Measurements from ENCODE around the gene ATP6V0B.

ATP6V0B gene

DNA sequence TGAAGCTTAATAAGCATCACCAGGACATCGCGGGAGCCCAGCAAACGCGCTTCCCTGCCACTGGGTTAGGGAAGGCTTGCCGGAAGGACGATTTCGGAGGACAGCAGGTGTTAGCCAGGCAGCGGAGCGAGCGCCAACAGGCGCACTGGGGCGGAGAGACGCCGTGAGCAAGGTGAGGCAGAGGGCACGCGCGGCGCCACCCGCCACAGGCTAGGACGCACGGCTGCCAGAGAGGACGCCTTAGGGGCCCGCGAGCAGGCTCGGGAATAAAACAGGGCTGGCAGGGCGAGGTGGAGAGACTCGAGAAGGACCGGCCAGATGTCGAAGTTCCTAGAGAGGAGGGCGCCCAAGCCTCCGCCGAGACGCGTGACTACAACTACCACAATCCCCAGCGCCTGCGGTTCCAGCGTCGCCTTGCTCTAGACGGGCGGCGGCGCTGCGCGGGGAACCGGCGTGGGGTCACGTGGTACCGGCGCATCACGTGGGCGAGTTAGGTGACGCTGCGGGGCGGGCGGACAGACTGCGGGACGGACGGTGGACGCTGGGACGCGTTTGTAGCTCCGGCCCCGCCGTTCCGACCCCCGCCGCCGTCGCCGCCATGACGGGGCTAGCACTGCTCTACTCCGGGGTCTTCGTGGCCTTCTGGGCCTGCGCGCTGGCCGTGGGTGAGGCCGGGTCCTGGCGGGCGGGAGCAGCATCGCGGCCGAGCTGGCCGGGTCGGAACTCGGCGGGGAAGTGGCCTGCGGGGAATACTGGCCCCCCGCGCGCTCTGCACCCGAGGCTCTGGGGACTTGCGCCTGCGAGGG, at the start of gene ATP6V0B:
TSS of gene ATP6V0B (plus strand) at position 518 of the 806 bp plus-strand sequence. CDS start at position 599, 81 bp downstream.
- H3K4me3 ChIP-seq (ENCODE audit: low read length), result peak within 1 kb of the TSS; percentile 88
- H3K9me3 ChIP-seq (ENCODE audit: control insufficient read depth, low read length), result no peaks in the 10 kb centered on the region
- no peaks in the 10 kb centered on the region for H3K27me3 ChIP-seq (ENCODE audit: control insufficient read depth, insufficient read depth, low read length)
- peaks cover 6% of the 10 kb centered on the region for H3K36me3 ChIP-seq (ENCODE audit: control insufficient read depth, insufficient read depth, low read length)
- H3K9ac ChIP-seq (ENCODE audit: low read length), result peak within 1 kb of the TSS; percentile 90
- H3K4me1 ChIP-seq (ENCODE audit: control insufficient read depth, insufficient read depth, low read length), result peaks cover 40% of the 10 kb centered on the region

DNA sequence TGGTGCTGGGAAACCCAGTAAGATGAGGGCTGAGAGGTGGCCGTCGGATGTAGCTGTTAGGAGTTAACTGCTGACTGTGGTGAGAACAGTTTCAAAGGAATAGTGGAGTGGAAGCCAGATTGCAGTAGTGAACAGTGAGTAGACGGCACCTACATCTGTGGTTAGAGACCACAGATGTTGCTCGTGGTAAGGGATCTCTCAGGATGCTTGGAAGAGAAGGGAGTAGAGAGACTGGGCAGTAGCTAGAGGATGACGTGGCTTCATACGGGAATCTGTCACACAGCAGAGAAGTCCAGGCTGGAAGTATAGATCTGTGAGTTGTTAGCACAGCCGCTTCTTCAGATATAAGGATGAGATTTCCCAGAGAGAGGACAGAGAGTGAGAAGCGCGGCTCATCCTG, 48.9 kb upstream of the ATP6V0B start:
- Histone ChIP-seq H3K9me3 (ENCODE audit: control insufficient read depth, low read length) (no peaks in the 10 kb centered on the region), H3K4me3 (ENCODE audit: low read length) (no peak overlapping the region), H3K9ac (ENCODE audit: low read length) (no peak overlapping the region), H3K36me3 (ENCODE audit: control insufficient read depth, insufficient read depth, low read length) (no peaks in the 10 kb centered on the region), H3K27me3 (ENCODE audit: control insufficient read depth, insufficient read depth, low read length) (no peaks in the 10 kb centered on the region), H3K4me1 (ENCODE audit: control insufficient read depth, insufficient read depth, low read length) (no peaks in the 10 kb centered on the region)

DNA sequence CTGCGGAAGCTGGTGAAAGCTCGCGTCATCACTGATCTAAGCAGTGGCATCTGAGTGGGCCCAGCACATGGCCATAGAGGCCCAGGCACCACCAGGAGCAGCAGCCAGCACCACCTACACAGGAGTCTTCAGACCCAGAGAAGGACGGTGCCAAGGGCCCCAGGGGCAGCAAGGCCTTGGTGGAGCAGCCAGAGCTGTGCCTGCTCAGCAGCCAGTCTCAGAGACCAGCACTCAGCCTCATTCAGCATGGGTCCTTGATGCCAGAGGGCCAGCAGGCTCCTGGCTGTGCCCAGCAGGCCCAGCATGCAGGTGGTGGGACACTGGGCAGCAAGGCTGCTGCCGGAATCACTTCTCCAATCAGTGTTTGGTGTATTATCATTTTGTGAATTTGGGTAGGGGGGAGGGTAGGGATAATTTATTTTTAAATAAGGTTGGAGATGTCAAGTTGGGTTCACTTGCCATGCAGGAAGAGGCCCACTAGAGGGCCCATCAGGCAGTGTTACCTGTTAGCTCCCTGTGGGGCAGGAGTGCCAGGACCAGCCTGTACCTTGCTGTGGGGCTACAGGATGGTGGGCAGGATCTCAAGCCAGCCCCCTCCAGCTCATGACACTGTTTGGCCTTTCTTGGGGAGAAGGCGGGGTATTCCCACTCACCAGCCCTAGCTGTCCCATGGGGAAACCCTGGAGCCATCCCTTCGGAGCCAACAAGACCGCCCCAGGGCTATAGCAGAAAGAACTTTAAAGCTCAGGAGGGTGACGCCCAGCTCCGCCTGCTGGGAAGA, 44.4 kb upstream of the ATP6V0B start:
- peaks cover 28% of the 10 kb centered on the region for H3K27me3 ChIP-seq (ENCODE audit: control insufficient read depth, insufficient read depth, low read length)
- H3K36me3 ChIP-seq (ENCODE audit: control insufficient read depth, insufficient read depth, low read length), result no peaks in the 10 kb centered on the region
- peaks cover 20% of the 10 kb centered on the region for H3K4me1 ChIP-seq (ENCODE audit: control insufficient read depth, insufficient read depth, low read length)
- H3K4me3 ChIP-seq (ENCODE audit: low read length), result no peak overlapping the region
- H3K9ac ChIP-seq (ENCODE audit: low read length), result no peak overlapping the region
- H3K9me3 ChIP-seq (ENCODE audit: control insufficient read depth, low read length), result no peaks in the 10 kb centered on the region

DNA sequence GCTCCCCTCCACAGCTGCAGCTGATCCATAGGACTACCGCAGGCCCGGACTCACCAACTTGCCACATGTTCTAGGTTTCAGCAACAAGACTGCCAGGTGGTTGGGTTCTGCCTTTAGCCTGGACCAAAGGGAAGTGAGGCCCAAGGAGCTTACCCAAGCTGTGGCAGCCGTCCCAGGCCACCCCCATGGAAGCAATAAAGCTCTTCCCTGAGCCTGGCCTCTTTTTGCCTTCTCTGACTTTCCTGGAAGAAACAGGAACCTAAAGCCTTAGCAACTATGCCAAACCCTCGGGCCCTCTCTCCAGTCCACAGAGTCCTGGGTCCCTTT, 43.8 kb upstream of the ATP6V0B start:
- no peak overlapping the region for H3K9ac ChIP-seq (ENCODE audit: low read length)
- H3K36me3 ChIP-seq (ENCODE audit: control insufficient read depth, insufficient read depth, low read length), result no peaks in the 10 kb centered on the region
- H3K27me3 ChIP-seq (ENCODE audit: control insufficient read depth, insufficient read depth, low read length), result peaks cover 33% of the 10 kb centered on the region
- peaks cover 25% of the 10 kb centered on the region for H3K4me1 ChIP-seq (ENCODE audit: control insufficient read depth, insufficient read depth, low read length)
- H3K4me3 ChIP-seq (ENCODE audit: low read length), result no peak overlapping the region
- no peaks in the 10 kb centered on the region for H3K9me3 ChIP-seq (ENCODE audit: control insufficient read depth, low read length)

DNA sequence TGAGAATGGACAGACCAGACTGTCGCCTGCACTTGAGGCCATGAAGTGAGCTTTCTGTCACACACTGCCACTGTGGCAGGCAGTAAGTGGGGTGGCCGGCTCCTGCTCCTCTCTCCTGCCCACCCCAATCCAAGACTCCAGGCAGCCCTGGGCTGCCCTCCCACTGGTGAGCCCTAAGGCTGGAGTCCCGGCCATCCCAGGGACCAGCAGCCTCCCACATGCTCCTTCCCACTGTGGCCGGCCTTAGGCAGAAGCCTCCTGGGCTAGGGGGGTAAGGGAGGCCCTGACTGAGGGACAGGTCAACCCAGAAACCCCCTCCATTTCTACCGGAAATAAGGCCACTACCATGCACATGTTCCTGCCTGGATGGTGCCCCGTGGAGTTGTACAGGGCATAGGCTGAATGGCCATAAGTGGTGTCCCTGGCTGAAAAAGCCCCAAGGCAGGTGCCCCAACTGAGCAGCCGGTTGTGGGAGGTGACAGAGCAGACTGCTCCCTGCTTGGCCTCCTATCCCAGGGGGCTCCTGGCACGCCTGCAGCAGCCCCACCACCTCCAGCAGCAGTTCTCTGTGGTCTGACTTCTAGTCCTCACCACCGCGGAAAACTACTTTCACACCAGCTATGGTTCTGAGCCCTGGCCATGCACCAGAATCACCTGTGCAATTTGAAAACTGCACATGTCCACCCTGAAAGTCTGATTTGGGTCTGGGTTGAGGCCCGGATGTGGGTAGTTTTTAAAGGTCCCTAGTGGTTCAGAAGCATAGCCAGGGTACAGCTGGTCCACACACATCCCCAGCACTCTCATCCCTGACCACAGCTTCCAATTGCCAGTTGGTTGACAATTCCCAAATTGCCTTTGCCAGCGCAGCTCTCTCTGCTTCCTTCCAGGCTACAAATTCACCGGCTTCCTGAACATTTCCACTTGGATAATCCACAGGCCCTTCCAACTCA, 42.8 kb upstream of the ATP6V0B start:
- Histone ChIP-seq H3K27me3 (ENCODE audit: control insufficient read depth, insufficient read depth, low read length) (peaks cover 34% of the 10 kb centered on the region), H3K4me1 (ENCODE audit: control insufficient read depth, insufficient read depth, low read length) (peaks cover 32% of the 10 kb centered on the region), H3K36me3 (ENCODE audit: control insufficient read depth, insufficient read depth, low read length) (no peaks in the 10 kb centered on the region)

DNA sequence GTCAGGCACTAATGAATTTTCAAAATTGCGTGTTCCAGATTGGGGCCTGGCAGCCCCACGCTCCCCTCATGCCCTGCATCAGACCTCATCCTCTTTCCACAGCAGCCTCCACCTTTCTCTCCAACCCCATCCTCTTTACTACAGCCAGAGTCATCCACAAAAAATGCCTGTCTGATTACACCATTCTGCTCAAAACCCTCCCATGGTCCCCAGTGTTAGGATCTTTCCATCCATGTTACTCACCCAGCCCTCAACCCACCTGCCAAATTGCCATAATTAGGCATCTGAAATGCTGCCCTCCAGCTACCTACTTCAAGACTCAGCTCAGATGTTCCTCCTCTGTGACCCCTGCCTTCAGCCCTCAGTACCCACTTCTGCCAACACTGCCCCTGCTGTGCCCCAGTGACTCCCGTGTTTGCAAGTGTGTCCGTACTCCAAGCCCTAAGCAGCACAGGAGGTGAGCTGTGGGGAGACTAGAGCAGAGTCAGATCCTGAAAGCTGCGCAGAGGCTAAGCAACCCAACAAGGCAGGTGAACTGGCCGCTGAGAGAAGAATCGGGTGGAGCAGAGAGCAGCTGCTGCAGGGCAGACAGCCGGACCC, 41.9 kb upstream of the ATP6V0B start:
- H3K36me3 ChIP-seq (ENCODE audit: control insufficient read depth, insufficient read depth, low read length), result no peaks in the 10 kb centered on the region
- H3K4me1 ChIP-seq (ENCODE audit: control insufficient read depth, insufficient read depth, low read length), result peaks cover 33% of the 10 kb centered on the region
- no peak overlapping the region for H3K4me3 ChIP-seq (ENCODE audit: low read length)
- H3K27me3 ChIP-seq (ENCODE audit: control insufficient read depth, insufficient read depth, low read length), result peaks cover 34% of the 10 kb centered on the region
- H3K9me3 ChIP-seq (ENCODE audit: control insufficient read depth, low read length), result no peaks in the 10 kb centered on the region
- peak overlapping the region; percentile 57 for H3K9ac ChIP-seq (ENCODE audit: low read length)

More for the DNA sequence above, 42.8 kb upstream of the ATP6V0B start:
- Histone ChIP-seq H3K9ac (ENCODE audit: low read length) (no peak overlapping the region), H3K9me3 (ENCODE audit: control insufficient read depth, low read length) (no peaks in the 10 kb centered on the region), H3K4me3 (ENCODE audit: low read length) (no peak overlapping the region)

DNA sequence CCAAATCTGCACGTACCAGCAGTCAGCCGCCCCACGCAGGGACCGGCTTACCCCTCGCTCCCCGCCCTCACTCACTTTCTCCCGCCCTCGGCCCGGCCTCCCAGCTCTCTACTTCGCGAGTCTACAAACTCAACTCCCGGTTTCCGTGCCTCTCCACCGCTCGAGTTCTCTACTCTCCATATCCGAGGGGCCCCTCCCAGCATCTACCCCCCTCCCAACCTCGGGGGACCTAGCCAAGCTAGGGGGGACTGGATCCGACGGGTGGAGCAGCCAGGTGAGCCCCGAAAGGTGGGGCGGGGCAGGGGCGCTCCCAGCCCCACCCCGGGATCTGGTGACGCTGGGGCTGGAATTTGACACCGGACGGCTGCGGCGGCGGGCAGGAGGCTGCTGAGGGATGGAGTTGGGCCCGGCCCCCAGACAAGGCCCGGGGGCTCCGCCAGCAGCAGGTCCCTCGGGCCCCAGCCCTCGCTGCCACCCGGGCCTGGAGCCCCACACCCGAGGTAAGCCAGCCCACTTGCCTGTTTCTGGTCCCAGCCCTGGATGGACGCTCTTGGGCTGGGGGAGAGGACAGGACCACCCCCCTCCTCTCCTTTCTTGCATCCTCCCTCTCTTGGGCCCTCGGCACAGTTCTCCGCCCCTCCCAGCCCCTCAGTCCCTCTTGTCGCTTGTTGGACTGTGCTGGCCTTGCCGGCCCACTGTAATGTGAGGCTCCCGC, 41.2 kb upstream of the ATP6V0B start, which contains the start of gene ARTN:
TSS of gene ARTN (plus strand) at position 416 of the 715 bp plus-strand sequence. CDS start 1,856 bp downstream, outside the sequence.
- no peaks in the 10 kb centered on the region for H3K36me3 ChIP-seq (ENCODE audit: control insufficient read depth, insufficient read depth, low read length)
- no peak within 1 kb of the TSS for H3K4me3 ChIP-seq (ENCODE audit: low read length)
- H3K4me1 ChIP-seq (ENCODE audit: control insufficient read depth, insufficient read depth, low read length), result peaks cover 33% of the 10 kb centered on the region
- H3K9me3 ChIP-seq (ENCODE audit: control insufficient read depth, low read length), result no peaks in the 10 kb centered on the region
- H3K9ac ChIP-seq (ENCODE audit: low read length), result peak within 1 kb of the TSS; percentile 57
- peaks cover 34% of the 10 kb centered on the region for H3K27me3 ChIP-seq (ENCODE audit: control insufficient read depth, insufficient read depth, low read length)

DNA sequence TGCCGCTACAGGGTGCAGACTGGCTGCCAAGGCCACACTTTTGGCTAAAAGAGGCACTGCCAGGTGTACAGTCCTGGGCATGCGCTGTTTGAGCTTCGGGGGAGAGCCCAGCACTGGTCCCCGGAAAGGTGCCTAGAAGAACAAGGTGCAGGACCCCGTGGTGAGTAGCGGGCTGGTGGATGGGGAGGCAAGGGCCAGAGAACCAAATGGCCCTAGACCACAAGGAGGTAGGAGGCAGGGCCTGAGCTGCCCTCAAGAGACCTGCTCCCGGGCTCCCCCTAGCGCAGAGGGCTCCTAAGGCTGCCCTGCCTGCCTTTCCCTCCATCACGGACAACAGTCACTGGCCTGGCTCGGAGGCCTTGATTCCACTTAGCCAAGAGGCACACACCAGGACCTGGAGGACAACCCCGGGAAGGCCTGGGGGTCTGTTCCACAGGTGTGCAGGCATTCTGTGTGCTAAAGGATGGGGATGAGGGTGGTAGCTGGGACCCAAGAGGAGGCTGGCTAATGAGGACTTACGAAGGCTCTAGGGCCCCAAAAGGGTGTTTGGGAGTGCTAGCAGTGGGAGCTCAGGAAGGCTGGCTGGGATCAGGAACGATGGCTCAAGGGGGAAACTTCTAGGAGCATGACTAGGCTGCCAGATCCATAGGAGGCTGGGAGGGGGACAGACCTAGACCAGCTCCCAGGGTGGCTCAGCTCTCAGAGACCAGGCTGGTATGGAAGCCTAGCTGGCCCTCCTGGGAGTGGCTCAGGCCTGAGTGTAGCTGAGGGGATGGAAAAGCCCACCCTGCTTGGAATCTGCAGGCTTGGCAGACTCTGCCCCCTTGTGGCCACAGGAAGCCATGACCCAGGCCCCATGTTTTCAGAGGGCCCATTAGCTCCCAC, 40.4 kb upstream of the ATP6V0B start:
- Histone ChIP-seq H3K4me3 (ENCODE audit: low read length) (no peak overlapping the region), H3K9me3 (ENCODE audit: control insufficient read depth, low read length) (no peaks in the 10 kb centered on the region), H3K36me3 (ENCODE audit: control insufficient read depth, insufficient read depth, low read length) (no peaks in the 10 kb centered on the region), H3K27me3 (ENCODE audit: control insufficient read depth, insufficient read depth, low read length) (peaks cover 34% of the 10 kb centered on the region), H3K9ac (ENCODE audit: low read length) (peak overlapping the region; percentile 57), H3K4me1 (ENCODE audit: control insufficient read depth, insufficient read depth, low read length) (peaks cover 33% of the 10 kb centered on the region)

DNA sequence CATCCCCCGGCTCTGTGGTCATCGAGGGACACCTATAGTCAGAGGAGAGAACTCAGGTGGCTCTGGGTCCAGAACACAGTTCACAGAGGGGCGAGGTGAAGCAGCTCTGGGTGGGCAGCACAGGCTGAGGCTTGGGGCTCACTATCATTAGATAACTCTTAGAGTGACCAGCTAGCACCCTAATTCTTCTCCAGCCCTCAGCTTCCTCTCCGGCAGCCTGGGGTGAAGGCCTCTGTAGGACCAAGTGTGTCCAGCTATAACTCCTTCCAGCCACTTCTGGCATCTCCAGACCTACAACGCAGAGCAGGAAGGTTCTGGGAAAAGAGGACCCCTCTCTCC, 39.8 kb upstream of the ATP6V0B start:
- no peaks in the 10 kb centered on the region for H3K9me3 ChIP-seq (ENCODE audit: control insufficient read depth, low read length)
- peaks cover 33% of the 10 kb centered on the region for H3K4me1 ChIP-seq (ENCODE audit: control insufficient read depth, insufficient read depth, low read length)

DNA sequence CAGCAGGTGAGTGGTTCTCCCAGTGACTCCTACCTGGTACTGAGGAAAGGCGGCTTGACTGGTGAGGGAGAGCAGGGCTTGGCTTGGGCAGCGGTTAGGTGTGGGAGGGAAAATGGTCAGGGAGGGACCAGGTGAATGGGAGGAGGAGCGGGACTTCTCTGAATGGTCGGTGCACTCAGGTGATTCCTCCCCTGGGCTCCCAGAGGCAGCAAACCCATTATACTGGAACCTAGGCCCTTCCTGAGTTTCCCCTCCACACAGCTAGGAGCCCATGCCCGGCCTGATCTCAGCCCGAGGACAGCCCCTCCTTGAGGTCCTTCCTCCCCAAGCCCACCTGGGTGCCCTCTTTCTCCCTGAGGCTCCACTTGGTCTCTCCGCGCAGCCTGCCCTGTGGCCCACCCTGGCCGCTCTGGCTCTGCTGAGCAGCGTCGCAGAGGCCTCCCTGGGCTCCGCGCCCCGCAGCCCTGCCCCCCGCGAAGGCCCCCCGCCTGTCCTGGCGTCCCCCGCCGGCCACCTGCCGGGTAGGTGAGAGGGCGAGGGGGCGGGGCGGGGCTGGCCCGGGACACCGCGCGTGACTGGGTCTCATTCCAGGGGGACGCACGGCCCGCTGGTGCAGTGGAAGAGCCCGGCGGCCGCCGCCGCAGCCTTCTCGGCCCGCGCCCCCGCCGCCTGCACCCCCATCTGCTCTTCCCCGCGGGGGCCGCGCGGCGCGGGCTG, 38.9 kb upstream of the ATP6V0B start:
- Histone ChIP-seq H3K27me3 (ENCODE audit: control insufficient read depth, insufficient read depth, low read length) (peaks cover 34% of the 10 kb centered on the region), H3K4me1 (ENCODE audit: control insufficient read depth, insufficient read depth, low read length) (peaks cover 33% of the 10 kb centered on the region), H3K4me3 (ENCODE audit: low read length) (no peak overlapping the region), H3K9me3 (ENCODE audit: control insufficient read depth, low read length) (no peaks in the 10 kb centered on the region), H3K9ac (ENCODE audit: low read length) (no peak overlapping the region), H3K36me3 (ENCODE audit: control insufficient read depth, insufficient read depth, low read length) (no peaks in the 10 kb centered on the region)

More for the DNA sequence above, 39.8 kb upstream of the ATP6V0B start:
- H3K27me3 ChIP-seq (ENCODE audit: control insufficient read depth, insufficient read depth, low read length), result peaks cover 34% of the 10 kb centered on the region
- no peak overlapping the region for H3K4me3 ChIP-seq (ENCODE audit: low read length)
- H3K9ac ChIP-seq (ENCODE audit: low read length), result peak overlapping the region; percentile 22
- H3K36me3 ChIP-seq (ENCODE audit: control insufficient read depth, insufficient read depth, low read length), result no peaks in the 10 kb centered on the region

Measured in mucosa of stomach (tissue), 1 donor.